Calu3 (cell line): Measurements from ENCODE around the gene CYP11A1. TPM values are rescaled to one million over a fixed set of nuclear protein-coding genes. Genes with fewer than 3 reads are reported as not detected.

Source experiments
- microRNA-seq: library from miRNA; unstranded; fragments of <30 nt; microRNA quantifications from one replicate; pipeline ENCODE4 v1.2.0, GENCODE V29; 2022
- total RNA-seq: library from RNA; stranded (reverse); gene quantifications from 2 replicates; pipeline ENCODE4 v1.2.3, GENCODE V29; 2022

Gene CYP11A1
- total RNA-seq, 1 experiment from 2014 or later = not detected

Small RNA genes within 50 kb of the gene (microRNA-seq; reads per million reads assigned to microRNA genes)
- gene MIR6881 = 8.1 reads per million, percentile 28 among the genes with 10 or more reads in this experiment

Other genes starting within 250 kb of the CYP11A1 start
- not detected in 2 replicates for gene ISLR2, start 237.1 kb downstream of the CYP11A1 start, total RNA-seq
- not detected in 2 replicates for gene ISLR, start 193.9 kb downstream of the CYP11A1 start, total RNA-seq
- gene STRA6, start 164.9 kb downstream of the CYP11A1 start, total RNA-seq = 5.9 and 8.4 TPM in 2 replicates
- 2.1 and 2.7 TPM in 2 replicates for gene CCDC33, start 131.3 kb downstream of the CYP11A1 start, total RNA-seq
- 67.6 and 74.8 TPM in 2 replicates for gene SEMA7A, start 66.3 kb upstream of the CYP11A1 start, total RNA-seq
- gene UBL7, start 93.5 kb upstream of the CYP11A1 start, total RNA-seq = 38.5 and 43.8 TPM in 2 replicates
- 10.6 and 11.2 TPM in 2 replicates for gene ARID3B, start 173.6 kb upstream of the CYP11A1 start, total RNA-seq
- gene CLK3, start 248.2 kb upstream of the CYP11A1 start, total RNA-seq = 89.2 and 93.5 TPM in 2 replicates